ENCODE results near the gene GBP2. TPM values are rescaled to one million over a fixed set of nuclear protein-coding genes. Genes with fewer than 3 reads are reported as not detected.

The GBP2 gene, protein sequence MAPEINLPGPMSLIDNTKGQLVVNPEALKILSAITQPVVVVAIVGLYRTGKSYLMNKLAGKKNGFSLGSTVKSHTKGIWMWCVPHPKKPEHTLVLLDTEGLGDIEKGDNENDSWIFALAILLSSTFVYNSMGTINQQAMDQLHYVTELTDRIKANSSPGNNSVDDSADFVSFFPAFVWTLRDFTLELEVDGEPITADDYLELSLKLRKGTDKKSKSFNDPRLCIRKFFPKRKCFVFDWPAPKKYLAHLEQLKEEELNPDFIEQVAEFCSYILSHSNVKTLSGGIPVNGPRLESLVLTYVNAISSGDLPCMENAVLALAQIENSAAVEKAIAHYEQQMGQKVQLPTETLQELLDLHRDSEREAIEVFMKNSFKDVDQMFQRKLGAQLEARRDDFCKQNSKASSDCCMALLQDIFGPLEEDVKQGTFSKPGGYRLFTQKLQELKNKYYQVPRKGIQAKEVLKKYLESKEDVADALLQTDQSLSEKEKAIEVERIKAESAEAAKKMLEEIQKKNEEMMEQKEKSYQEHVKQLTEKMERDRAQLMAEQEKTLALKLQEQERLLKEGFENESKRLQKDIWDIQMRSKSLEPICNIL
- 168 and 169 TPM in 2 replicates for total RNA-seq

DNA sequence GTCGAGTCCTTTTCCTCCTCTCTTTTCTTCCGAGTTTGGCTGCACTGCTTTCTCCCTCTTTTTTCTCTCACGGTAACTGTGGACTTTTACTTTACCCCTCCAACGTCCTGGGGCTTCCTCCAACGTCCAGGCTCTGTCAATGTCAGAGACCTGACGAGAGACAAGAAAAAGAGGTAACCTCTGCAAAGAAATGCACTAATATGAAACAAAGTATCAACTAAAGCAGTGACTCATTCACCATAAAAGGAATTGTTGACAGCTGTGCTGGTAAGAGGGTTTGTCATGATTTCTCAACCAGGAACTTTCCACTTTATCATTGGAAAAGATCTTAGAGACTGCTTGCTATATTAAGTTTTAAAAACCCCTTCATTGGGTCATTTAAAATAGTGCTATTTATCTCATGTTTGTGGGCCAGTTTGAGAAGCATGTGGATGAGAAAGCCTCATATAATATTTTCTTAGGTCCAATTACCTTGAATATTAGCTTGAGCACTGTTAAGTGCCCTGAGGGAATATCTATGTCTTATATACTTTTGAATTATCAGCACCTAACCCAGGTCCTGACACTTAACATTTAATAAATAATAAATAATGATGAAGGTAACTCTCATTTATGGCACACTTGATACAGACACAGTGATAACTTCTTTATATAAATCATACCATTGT lies at the start of gene GBP2:
GBP2 (minus strand) TSS at position 202 of the 668 bp plus-strand sequence. CDS start 4,148 bp downstream, outside the sequence.
- H3K27me3 Mint-ChIP-seq: no peaks in the 10 kb centered on the region
- intact Hi-C loops (cut with micrococcal nuclease): loop anchor here (1.0 to 2.0 kb wide), 9 partner anchors 61 to 485 kb away; partner anchors contain the start of gene GBP1
- peak within 1 kb of the TSS; percentile 93 for H3K4me3 Mint-ChIP-seq
- H3K27ac Mint-ChIP-seq: peak within 1 kb of the TSS; percentile 98
- peaks cover 7% of the 10 kb centered on the region for H3K9me3 Mint-ChIP-seq
- peaks cover 61% of the 10 kb centered on the region for H3K4me1 Mint-ChIP-seq
- peak; percentile 81 for DNase-seq
- H3K36me3 Mint-ChIP-seq (ENCODE audit: low read depth): peaks cover 45% of the 10 kb centered on the region

DNA sequence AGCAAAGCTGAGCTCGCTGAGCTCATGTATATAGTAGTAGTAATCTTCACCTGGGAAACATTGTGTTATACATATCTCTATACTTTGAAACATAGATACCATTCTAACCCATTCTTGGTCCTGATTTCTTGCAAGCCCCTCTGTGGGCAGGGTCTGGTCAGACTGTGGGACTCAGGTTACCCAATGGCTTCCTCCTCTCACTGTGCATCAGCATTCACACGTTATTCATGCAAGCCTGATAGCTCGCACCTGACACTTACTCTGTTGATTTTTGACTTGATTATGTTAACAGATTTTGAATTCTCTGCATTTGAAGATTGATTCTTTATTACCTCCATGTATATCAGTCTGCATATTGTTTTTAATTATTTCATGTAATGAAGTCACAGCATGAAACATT lies 48.6 kb upstream of the GBP2 start:
- intact Hi-C loops (cut with micrococcal nuclease): no loop called here
- H3K27me3 Mint-ChIP-seq: no peaks in the 10 kb centered on the region

DNA sequence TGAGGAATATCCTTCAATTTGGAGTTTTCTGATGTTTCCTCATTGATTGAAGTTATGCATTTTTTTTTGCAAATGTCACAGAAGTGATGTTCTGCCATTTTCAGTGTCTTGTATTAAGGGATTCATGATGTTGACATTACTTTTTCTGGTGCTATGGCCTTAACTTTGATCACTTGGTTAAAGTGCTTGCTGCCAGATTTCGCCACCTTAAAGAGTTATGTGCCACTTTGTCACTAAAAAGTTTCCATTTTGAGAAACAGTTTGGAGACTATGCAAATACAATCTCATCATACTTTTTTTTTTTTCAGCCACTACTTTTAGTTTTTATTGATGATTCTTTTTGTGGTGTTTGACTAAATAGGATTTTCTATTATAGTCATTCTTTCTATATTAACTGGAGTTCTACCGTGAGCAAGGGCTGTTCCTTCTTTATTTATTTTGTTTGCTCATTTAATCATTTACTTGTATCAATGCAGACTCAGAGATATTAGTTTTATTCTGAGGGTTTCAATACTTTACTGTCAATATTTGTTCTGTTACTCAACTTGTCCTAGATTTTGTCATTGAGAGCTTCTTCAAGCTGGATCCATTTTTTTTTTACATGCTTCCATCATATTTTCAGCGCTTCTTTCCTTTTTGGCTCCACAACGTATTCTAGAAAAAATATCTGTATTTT lies 46.7 kb upstream of the GBP2 start:
- no peak overlapping the region for H3K27ac Mint-ChIP-seq
- H3K36me3 Mint-ChIP-seq (ENCODE audit: low read depth): peaks cover 3% of the 10 kb centered on the region
- H3K9me3 Mint-ChIP-seq: peaks cover 23% of the 10 kb centered on the region
- no peak for DNase-seq
- H3K4me1 Mint-ChIP-seq: peaks cover 12% of the 10 kb centered on the region
- intact Hi-C loops (cut with micrococcal nuclease): no loop called here
- no peaks in the 10 kb centered on the region for H3K27me3 Mint-ChIP-seq
- H3K4me3 Mint-ChIP-seq: no peak overlapping the region

More for the DNA sequence above, 48.6 kb upstream of the GBP2 start:
- Mint-ChIP-seq H3K36me3 (ENCODE audit: low read depth) (peaks cover 3% of the 10 kb centered on the region), H3K9me3 (peaks cover 23% of the 10 kb centered on the region), H3K4me1 (peaks cover 12% of the 10 kb centered on the region), H3K27ac (no peak overlapping the region), H3K4me3 (no peak overlapping the region)
- DNase-seq: no peak

DNA sequence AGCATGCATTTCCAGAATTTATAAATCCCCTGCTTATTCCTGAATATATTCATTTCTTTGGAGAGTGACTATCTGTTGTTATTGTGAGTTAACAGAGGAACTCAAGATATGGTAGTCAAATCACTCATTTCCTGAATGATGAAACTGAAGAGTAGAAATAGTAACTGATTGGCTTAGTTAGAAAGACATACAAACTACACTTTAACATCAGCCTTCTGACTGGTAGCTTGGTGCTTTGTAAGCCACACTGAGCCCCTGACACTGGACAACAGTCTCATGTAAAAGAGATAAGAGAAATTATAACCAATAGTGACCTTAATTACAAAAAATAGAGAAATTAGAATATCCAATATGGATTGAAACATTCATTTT lies 45.1 kb upstream of the GBP2 start:
- Mint-ChIP-seq H3K27ac (no peak overlapping the region), H3K27me3 (no peaks in the 10 kb centered on the region), H3K4me3 (no peak overlapping the region), H3K36me3 (ENCODE audit: low read depth) (peaks cover 3% of the 10 kb centered on the region), H3K9me3 (peaks cover 23% of the 10 kb centered on the region), H3K4me1 (peaks cover 8% of the 10 kb centered on the region)
- intact Hi-C loops (cut with micrococcal nuclease): no loop called here
- no peak for DNase-seq

DNA sequence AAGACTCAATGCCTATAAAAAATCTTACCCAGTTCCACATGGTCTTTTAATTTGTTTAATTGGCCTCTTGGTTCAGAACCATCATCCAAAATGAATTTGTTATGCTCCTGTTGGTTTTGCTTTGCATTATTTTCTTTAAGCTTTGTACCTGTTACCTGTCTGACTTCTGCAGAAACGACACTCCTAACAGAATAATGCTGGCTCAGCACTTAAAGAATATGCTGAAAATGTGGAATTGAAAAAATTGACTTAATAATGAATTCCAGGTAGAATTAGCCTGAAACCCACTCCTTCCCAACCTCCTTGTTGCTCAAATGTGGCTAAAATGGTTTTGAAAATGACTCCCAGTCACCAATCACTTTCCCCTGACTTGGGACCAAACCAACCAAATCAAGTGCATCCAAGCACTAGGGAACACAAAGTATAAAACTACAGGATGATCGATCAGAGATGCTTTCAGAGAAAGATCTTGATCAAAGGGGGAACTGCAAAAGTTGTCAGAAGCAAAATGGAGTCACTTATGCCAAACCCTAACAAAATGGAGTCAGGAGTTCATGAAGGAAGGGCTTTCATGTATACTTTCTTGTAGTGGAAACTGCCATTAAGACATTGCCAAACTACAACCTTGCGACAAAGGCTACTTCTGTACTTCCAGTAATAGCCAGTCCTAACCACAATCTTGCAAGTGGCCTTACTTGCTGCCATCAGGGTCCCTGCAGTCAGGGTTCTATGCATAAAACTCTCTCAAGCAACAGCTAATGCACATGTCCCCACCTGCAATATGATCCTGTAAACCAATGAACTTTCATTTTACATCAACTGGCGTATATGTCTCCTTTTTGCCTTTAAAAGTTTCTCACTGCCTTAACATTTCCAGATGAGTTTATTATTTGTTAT lies 44.5 kb upstream of the GBP2 start:
- Mint-ChIP-seq H3K9me3 (peaks cover 23% of the 10 kb centered on the region), H3K36me3 (ENCODE audit: low read depth) (peaks cover 3% of the 10 kb centered on the region), H3K27ac (no peak overlapping the region), H3K4me1 (peaks cover 8% of the 10 kb centered on the region), H3K27me3 (no peaks in the 10 kb centered on the region), H3K4me3 (no peak overlapping the region)
- intact Hi-C loops (cut with micrococcal nuclease): no loop called here
- DNase-seq: no peak

DNA sequence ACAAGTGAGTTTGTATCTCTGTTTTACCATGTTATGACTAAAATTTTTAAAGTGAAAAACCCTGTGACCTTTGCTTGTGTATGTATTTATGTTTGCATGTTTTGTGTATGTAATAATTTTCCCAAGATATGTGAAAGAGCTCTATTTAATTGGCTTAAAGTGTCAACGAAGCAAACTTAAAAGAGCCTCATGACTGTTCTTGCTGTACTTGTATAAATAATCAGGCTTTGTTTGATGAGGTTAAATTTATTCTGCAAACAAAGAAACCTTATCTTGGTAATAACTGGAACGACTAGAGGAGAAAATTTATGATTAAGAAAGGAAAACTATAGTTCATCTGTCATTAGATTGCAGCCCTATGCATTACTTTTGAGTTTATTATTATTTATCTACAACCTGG lies 43.3 kb upstream of the GBP2 start:
- no peaks in the 10 kb centered on the region for H3K27me3 Mint-ChIP-seq
- H3K4me1 Mint-ChIP-seq: peaks cover 8% of the 10 kb centered on the region
- no peak overlapping the region for H3K4me3 Mint-ChIP-seq
- DNase-seq: no peak
- intact Hi-C loops (cut with micrococcal nuclease): no loop called here
- peaks cover 3% of the 10 kb centered on the region for H3K36me3 Mint-ChIP-seq (ENCODE audit: low read depth)
- peaks cover 18% of the 10 kb centered on the region for H3K9me3 Mint-ChIP-seq
- H3K27ac Mint-ChIP-seq: no peak overlapping the region

DNA sequence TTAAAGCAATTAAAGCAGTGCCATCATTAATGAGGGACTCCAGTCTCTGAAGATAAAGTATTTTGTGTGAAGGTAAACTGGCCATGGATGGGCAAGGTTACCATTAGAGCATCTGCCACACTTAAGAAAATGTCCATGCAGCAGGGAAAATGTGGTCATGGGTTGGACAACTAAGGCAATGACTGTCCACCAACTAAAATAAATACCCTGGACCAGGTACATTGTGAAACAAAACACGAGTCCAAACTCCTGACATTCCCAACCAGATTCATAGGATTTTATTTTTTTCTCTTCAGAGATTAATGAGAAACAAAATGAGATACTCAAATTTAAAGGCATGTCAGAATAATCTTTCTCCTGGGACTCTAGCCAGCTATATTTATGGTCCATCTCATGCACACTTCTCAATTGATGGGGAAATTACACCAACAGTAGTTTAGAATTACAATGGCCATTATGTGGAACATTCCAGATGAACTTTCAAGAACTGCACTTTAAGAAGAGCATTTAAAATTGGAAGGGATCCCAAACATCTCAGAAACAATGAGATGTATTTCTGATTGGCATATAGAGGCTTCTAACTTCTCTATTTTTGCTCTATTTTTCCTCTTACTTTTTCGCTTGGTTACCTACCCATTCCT lies 41.8 kb upstream of the GBP2 start:
- H3K4me3 Mint-ChIP-seq: no peak overlapping the region
- peaks cover 18% of the 10 kb centered on the region for H3K9me3 Mint-ChIP-seq
- no peak overlapping the region for H3K27ac Mint-ChIP-seq
- H3K27me3 Mint-ChIP-seq: peaks cover 2% of the 10 kb centered on the region
- H3K36me3 Mint-ChIP-seq (ENCODE audit: low read depth): peaks cover 3% of the 10 kb centered on the region
- H3K4me1 Mint-ChIP-seq: peaks cover 8% of the 10 kb centered on the region
- intact Hi-C loops (cut with micrococcal nuclease): no loop called here
- DNase-seq: no peak

DNA sequence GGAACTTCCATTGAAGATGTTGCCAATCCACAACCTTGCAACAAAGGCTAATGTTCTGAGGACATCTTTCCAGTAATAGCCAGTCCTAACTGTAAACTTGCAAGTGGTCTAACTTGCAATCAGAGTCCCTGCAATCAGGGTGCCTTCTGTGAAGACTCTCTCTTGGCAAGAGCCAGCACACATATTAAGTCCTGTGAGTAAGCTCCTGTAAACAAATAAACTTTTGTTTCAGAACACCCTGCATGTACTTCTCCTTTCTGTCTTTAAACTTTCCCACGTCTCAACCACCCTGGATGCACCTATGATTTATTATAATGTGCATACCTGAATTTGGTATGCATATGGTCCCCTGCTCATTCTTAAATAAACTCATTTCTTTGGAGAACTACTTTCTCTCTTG lies 40.8 kb upstream of the GBP2 start:
- Mint-ChIP-seq H3K27me3 (peaks cover 6% of the 10 kb centered on the region), H3K27ac (no peak overlapping the region), H3K9me3 (peaks cover 19% of the 10 kb centered on the region), H3K4me1 (peaks cover 8% of the 10 kb centered on the region), H3K4me3 (no peak overlapping the region), H3K36me3 (ENCODE audit: low read depth) (peaks cover 3% of the 10 kb centered on the region)
- DNase-seq: no peak
- intact Hi-C loops (cut with micrococcal nuclease): no loop called here

DNA sequence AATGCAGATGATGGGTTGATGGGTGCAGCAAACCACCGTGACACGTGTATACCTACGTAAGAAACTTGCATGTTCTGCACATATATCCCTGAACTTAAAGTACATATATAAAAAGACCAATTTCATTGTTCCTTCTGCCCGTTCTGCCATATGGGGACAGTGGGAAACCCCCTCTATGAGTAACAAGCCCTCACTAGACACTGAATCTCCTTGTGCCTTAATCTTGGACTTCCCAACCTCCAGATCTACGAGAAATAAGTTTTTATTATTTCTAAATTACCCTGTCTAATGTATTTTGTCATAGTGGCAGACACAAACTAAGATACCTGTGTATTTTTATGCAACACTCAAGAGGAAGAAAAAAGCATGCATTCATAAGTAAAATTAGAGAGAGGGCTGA lies 39.9 kb upstream of the GBP2 start:
- intact Hi-C loops (cut with micrococcal nuclease): no loop called here
- Mint-ChIP-seq H3K36me3 (ENCODE audit: low read depth) (peaks cover 3% of the 10 kb centered on the region), H3K27ac (no peak overlapping the region), H3K4me3 (no peak overlapping the region), H3K9me3 (peaks cover 21% of the 10 kb centered on the region), H3K4me1 (peaks cover 3% of the 10 kb centered on the region), H3K27me3 (peaks cover 6% of the 10 kb centered on the region)
- DNase-seq: no peak

DNA sequence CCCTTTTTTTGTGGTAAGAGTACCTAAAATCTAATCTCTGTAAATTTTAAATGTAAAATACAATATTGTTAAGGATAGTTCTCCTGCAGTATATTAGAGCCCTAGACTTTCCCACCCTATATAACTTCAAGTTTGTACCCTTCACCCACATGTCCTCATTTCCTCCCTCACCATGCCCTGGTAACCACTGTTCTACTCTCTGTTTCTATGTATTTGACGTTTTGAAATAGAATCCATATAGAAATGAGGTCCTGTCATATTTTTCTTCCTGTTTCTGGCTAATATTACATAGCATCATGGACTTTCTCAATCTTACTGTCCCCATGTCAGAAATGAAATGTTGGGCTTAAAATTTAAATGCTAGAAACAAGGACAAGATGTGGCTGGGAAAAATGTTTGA lies 25.1 kb upstream of the GBP2 start:
- Mint-ChIP-seq H3K4me3 (no peak overlapping the region), H3K27me3 (peaks cover 4% of the 10 kb centered on the region), H3K9me3 (peaks cover 8% of the 10 kb centered on the region), H3K4me1 (peaks cover 6% of the 10 kb centered on the region), H3K36me3 (ENCODE audit: low read depth) (no peaks in the 10 kb centered on the region), H3K27ac (no peak overlapping the region)
- DNase-seq: no peak
- intact Hi-C loops (cut with micrococcal nuclease): no loop called here

DNA sequence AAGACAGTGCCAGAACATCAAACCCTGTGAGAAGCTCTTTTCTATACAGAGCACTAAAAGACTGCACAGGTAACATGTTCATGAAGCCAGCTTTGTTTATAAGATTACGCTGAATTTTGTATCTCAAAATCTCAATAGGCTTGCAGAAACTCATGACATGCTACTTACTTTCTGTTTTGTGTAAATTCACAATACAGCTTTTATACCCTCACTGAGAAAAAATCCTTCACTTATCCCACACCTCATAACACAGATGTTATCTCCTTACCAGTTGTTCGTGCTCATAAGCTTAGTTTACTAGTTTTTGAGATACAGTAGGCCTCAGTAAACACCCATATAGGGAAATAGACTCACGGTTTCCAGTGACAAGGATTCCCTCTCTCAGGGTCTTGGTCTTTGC lies 24.1 kb upstream of the GBP2 start:
- Mint-ChIP-seq H3K4me3 (no peak overlapping the region), H3K9me3 (peaks cover 8% of the 10 kb centered on the region), H3K4me1 (peaks cover 6% of the 10 kb centered on the region), H3K27ac (no peak overlapping the region), H3K36me3 (ENCODE audit: low read depth) (no peaks in the 10 kb centered on the region), H3K27me3 (peaks cover 4% of the 10 kb centered on the region)
- DNase-seq: no peak
- intact Hi-C loops (cut with micrococcal nuclease): no loop called here

DNA sequence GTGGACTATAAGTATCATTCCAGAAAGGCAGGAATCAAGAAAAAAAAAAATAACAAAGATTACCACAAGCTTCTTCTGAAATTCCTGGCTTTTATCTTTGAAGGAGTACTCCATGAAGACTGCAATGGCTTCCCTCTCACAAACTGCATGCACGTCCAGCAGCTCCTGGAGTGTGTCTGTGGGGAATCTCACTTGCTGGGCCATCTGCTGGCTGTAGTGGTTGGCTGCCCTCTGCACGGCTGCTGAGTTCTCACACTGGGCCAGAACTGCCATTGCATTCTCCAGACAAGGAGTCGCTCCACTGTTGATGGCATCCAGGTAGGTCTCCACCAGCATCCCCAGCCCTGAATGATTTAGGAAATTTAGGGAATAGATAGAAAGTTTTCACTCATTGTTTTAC lies 23.3 kb upstream of the GBP2 start:
- no peak overlapping the region for H3K27ac Mint-ChIP-seq
- H3K4me1 Mint-ChIP-seq: peaks cover 6% of the 10 kb centered on the region
- H3K9me3 Mint-ChIP-seq: peaks cover 8% of the 10 kb centered on the region
- no peaks in the 10 kb centered on the region for H3K36me3 Mint-ChIP-seq (ENCODE audit: low read depth)
- DNase-seq: no peak
- intact Hi-C loops (cut with micrococcal nuclease): no loop called here
- no peak overlapping the region for H3K4me3 Mint-ChIP-seq
- H3K27me3 Mint-ChIP-seq: peaks cover 4% of the 10 kb centered on the region

Measured in activated CD4-positive, alpha-beta T cell treated with anti-CD3 and anti-CD28 coated beads, Interleukin-2, amount 10 ng/mL, durations not matched to agents 24 days and 14 days (primary cell).